CD4-positive, CD25-positive, alpha-beta regulatory T cell (primary cell): ENCODE data around the gene AK4. TPM values are rescaled to one million over a fixed set of nuclear protein-coding genes. Genes with fewer than 3 reads are reported as not detected.
"Not testable (repeated sequence)": the region's sequence is repeated elsewhere in the genome, so short reads cannot be mapped to it uniquely, and the experiment has no call there.

Experiments
- ATAC-seq, 2 donors: fragments of 150-1000 bp; cut with Tn5 transposase; one replicate each; pipeline ENCODE4 v1.10.0; 2021; ENCODE audit warnings: low read depth in 2 of 2, moderate number of reproducible peaks in 2 of 2, moderate library complexity in 1 of 2
- DNase-seq, 3 donors: peaks; one replicate each; pipeline versions ENCODE4 v3.0.0 to v3.0.0-alpha.2; 2012 to 2022; ENCODE audit warnings: mixed read lengths in 1 of 3
- H3K27ac ChIP-seq: one replicate; pipeline ENCODE4 v1.7.0; 2013; ENCODE audit warnings: mild to moderate bottlenecking, low read length; ENCODE audit not compliant: insufficient read depth, poor library complexity, severe bottlenecking
- H3K27me3 ChIP-seq: one replicate; pipeline ENCODE4 v1.7.0; 2013; ENCODE audit warnings: low read length; ENCODE audit not compliant: control insufficient read depth, insufficient read depth
- H3K36me3 ChIP-seq: one replicate; pipeline ENCODE4 v1.7.0; 2013; ENCODE audit warnings: mild to moderate bottlenecking, low read length, moderate library complexity; ENCODE audit not compliant: control insufficient read depth, insufficient read depth
- H3K4me1 ChIP-seq: 2 replicates; pipeline ENCODE4 v1.7.0; 2013; ENCODE audit warnings: mild to moderate bottlenecking, low read length; ENCODE audit not compliant: insufficient read depth, control insufficient read depth, poor library complexity, severe bottlenecking
- H3K4me3 ChIP-seq: one replicate; pipeline ENCODE4 v1.7.0; 2013; ENCODE audit warnings: low read depth, mild to moderate bottlenecking, low read length, moderate library complexity
- H3K9me3 ChIP-seq, 2 experiments: 1 replicate in 1 of 2; 2 replicates in 1 of 2; pipeline ENCODE4 v1.7.0; 2013; ENCODE audit warnings: low read length in 2 of 2, mild to moderate bottlenecking in 1 of 2, moderate library complexity in 1 of 2; ENCODE audit not compliant: control insufficient read depth in 2 of 2
- H3K27ac Mint-ChIP-seq, 3 donors: one replicate each; pipeline ENCODE4 v1.8.0; 2020 to 2022; ENCODE audit warnings: mild to moderate bottlenecking in 3 of 3, mixed read lengths in 3 of 3, moderate library complexity in 2 of 3
- H3K27me3 Mint-ChIP-seq: one replicate; pipeline ENCODE4 v1.8.0; 2022; ENCODE audit warnings: mild to moderate bottlenecking, mixed read lengths
- H3K36me3 Mint-ChIP-seq: one replicate; pipeline ENCODE4 v1.8.0; 2020; ENCODE audit warnings: mixed read lengths
- H3K4me1 Mint-ChIP-seq, 4 donors: one replicate each; pipeline ENCODE4 v1.8.0; 2020 to 2022; ENCODE audit warnings: mixed read lengths in 4 of 4, mild to moderate bottlenecking in 1 of 4
- H3K4me3 Mint-ChIP-seq, 4 donors: one replicate each; pipeline ENCODE4 v1.8.0; 2020 to 2022; ENCODE audit warnings: mild to moderate bottlenecking in 4 of 4, mixed read lengths in 4 of 4, moderate library complexity in 3 of 4
- H3K9me3 Mint-ChIP-seq, 7 donors: one replicate each; pipeline ENCODE4 v1.8.0; 2020 to 2022; ENCODE audit warnings: mixed read lengths in 7 of 7, mild to moderate bottlenecking in 3 of 7, moderate library complexity in 2 of 7
- polyA plus RNA-seq, 4 donors: library from polyadenylated mRNA; unstranded; fragments of 300-500 nt; fragmentation: Illumina TruSeq; gene quantifications; one replicate each; pipeline ENCODE4 v1.2.3, GENCODE V29; 2021
- total RNA-seq: library from RNA; stranded (reverse); gene quantifications from one replicate; pipeline ENCODE4 v1.2.3, GENCODE V29; 2022

AK4 gene
- total RNA-seq (0.35 TPM), polyA plus RNA-seq (under 1 TPM in 3 of 4 donors, not detected in 1; 0.08 to 0.56 (median 0.17) TPM)

DNA sequence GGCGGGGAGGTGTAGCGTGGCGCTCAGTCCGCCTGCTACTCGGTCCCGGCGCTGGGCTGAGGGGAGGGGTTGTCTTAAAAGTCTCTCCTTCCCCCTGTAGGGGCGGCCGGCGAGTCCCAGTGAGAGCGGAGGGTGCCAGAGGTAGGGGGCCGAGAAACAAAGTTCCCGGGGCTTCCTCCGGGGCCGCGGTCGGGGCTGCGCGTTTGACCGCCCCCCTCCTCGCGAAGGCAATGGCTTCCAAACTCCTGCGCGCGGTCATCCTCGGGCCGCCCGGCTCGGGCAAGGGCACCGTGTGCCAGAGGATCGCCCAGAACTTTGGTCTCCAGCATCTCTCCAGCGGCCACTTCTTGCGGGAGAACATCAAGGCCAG, at the start of gene AK4:
Gene AK4 (plus strand): TSS at position 26 of the 370 bp plus-strand sequence. CDS start 205 bp downstream, at position 231.
- H3K36me3 Mint-ChIP-seq, H3K9me3 Mint-ChIP-seq, ATAC-seq, DNase-seq, H3K4me3 ChIP-seq, H3K9me3 ChIP-seq, H3K36me3 ChIP-seq, H3K27ac Mint-ChIP-seq, H3K27ac ChIP-seq: not testable (repeated sequence)
- Histone ChIP-seq H3K4me1 (peaks cover 24% of the 10 kb centered on the region), H3K27me3 (peaks cover 25% of the 10 kb centered on the region)
- H3K27me3 Mint-ChIP-seq = peaks cover 59% of the 10 kb centered on the region
- peaks cover 0 to 19% (median 9%) of the 10 kb centered on the region in 4 donors for H3K4me1 Mint-ChIP-seq
- peak within 1 kb of the TSS; percentile 67 to 88 (median 83) for H3K4me3 Mint-ChIP-seq

DNA sequence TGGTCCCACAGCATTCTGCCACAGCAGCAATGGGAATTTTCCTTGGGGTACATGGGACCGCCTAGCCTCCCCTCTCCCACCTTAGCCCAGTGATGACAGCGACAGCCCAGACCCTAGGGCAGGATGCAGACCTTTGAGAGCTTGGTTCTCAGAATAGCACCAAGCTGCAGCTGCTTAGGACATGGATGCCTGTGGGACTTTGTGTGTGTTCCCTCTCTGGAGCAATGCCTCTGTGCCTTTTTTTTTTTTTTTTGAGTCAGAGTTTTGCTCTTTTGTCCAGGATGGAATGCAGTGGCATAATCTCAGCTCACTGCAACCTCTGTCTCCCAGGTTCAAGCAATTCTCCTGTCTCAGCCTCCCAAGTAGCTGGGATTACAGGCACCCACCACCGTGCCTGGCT, 44.2 kb upstream of the AK4 start:
- H3K27ac Mint-ChIP-seq = no peak overlapping the region
- ATAC-seq (no peak), DNase-seq (no peak)
- peaks cover 17% of the 10 kb centered on the region for H3K27me3 Mint-ChIP-seq
- peaks cover 5% of the 10 kb centered on the region for H3K27me3 ChIP-seq
- H3K4me1 ChIP-seq = no peaks in the 10 kb centered on the region
- peaks cover 7 to 18% of the 10 kb centered on the region in 2 experiments for H3K9me3 ChIP-seq
- no peak overlapping the region for H3K27ac ChIP-seq
- no peak overlapping the region for H3K4me3 Mint-ChIP-seq
- H3K9me3 Mint-ChIP-seq = peaks cover 0 to 19% (median 8%) of the 10 kb centered on the region in 7 donors
- H3K4me3 ChIP-seq = no peak overlapping the region
- H3K36me3 Mint-ChIP-seq = no peaks in the 10 kb centered on the region
- H3K4me1 Mint-ChIP-seq = no peaks in the 10 kb centered on the region
- no peaks in the 10 kb centered on the region for H3K36me3 ChIP-seq

DNA sequence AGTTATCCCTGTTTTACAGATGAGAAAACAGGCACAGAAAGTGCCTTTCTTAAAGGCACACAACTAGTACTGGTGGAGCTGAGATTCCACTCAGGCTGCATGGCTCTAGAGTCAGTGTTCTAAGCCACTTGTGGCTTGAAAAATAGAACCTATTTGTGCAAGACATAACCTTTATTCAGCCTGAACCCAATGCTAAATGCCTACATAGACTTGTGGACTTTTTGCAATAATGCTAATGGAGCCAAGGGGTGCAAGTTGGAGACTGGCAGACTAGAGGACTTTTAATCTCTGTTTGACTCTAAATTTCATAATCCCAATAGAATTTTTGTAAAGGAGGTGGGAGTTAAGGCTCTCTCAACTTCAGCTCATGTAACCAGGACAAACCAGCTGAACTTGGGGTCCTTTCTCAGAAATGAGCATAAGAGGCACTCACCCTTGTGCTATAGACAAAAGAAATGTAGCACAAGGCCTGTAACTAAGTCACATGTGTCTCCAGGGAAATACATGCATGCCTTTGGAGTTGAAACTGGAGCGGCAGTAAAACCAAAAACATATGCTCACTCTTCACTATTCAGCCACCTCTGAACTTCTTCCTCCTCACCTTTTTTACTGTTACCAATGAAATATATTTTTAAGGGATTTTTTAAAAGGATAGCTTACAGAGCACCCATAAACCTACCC, 43.0 kb upstream of the AK4 start:
- peaks cover 0 to 10% (median 3%) of the 10 kb centered on the region in 7 donors for H3K9me3 Mint-ChIP-seq
- H3K36me3 Mint-ChIP-seq = no peaks in the 10 kb centered on the region
- H3K4me1 Mint-ChIP-seq = no peaks in the 10 kb centered on the region
- DNase-seq (no peak), ATAC-seq (no peak)
- no peak overlapping the region for H3K4me3 Mint-ChIP-seq
- Histone ChIP-seq H3K4me3 (no peak overlapping the region), H3K27ac (no peak overlapping the region), H3K27me3 (peaks cover 7% of the 10 kb centered on the region), H3K36me3 (no peaks in the 10 kb centered on the region), H3K4me1 (no peaks in the 10 kb centered on the region), H3K9me3 (peaks cover 3 to 9% of the 10 kb centered on the region in 2 experiments)
- H3K27me3 Mint-ChIP-seq = peaks cover 19% of the 10 kb centered on the region
- H3K27ac Mint-ChIP-seq = no peak overlapping the region

DNA sequence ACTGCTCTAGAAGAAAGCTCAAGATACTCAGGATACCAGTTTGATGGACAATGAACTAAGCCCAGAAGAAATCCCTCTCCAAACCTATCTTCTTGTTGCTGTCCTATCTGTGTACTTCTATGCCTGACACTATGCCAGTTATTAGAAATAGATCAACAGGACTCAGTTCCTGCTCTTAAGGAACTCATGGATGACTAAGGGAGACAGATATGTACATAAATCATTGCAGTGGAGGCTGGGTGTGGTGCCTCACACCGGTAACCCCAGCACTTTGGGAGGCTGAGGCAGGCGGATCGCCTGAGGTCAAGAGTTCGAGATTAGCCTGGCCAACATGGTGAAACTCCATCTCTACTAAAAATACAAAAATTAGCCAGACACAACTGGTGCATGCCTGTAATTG, 42.4 kb upstream of the AK4 start:
- no peaks in the 10 kb centered on the region for H3K36me3 Mint-ChIP-seq
- peaks cover 20% of the 10 kb centered on the region for H3K27me3 Mint-ChIP-seq
- DNase-seq (no peak), ATAC-seq (no peak)
- peaks cover 0 to 8% (median 2%) of the 10 kb centered on the region in 7 donors for H3K9me3 Mint-ChIP-seq
- H3K27ac Mint-ChIP-seq = no peak overlapping the region
- no peaks in the 10 kb centered on the region for H3K4me1 Mint-ChIP-seq
- no peak overlapping the region for H3K27ac ChIP-seq
- H3K4me3 Mint-ChIP-seq = no peak overlapping the region
- H3K4me1 ChIP-seq = no peaks in the 10 kb centered on the region
- peaks cover 7% of the 10 kb centered on the region for H3K27me3 ChIP-seq
- no peaks in the 10 kb centered on the region for H3K36me3 ChIP-seq
- peaks cover 0 to 3% of the 10 kb centered on the region in 2 experiments for H3K9me3 ChIP-seq
- H3K4me3 ChIP-seq = no peak overlapping the region

DNA sequence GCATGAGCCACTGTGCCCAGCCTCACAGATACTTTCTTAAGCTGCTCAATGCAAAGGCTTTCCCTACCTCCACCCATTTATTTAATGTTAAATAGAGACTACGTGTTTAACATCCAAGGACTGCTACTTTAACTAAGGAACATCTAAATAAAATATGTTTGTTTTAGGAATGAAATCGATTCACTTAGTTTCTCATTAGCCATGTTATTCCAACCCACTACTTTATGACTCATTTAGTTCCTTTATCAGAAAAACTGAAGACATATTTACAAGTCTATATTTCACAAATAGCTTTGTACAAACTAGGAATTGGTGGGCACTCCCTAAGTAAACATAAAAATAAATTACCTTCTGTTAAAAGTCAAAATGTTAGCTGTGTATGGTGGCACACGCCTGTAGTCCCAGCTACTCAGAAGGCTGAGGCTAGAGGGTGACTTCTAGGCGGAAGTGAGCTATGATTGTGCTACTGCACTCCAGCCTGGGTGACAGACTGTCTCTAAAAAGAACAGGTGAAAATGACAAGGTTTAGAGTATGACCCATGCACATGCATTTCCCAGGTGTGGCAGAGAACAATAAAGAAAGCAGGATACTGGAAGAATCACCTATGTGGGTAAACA, 39.9 kb upstream of the AK4 start:
- Mint-ChIP-seq H3K4me3 (no peak overlapping the region), H3K36me3 (no peaks in the 10 kb centered on the region), H3K9me3 (peaks cover 0 to 7% (median 1%) of the 10 kb centered on the region in 7 donors), H3K4me1 (no peaks in the 10 kb centered on the region), H3K27ac (no peak overlapping the region), H3K27me3 (peaks cover 40% of the 10 kb centered on the region)
- no peak overlapping the region for H3K27ac ChIP-seq
- no peak overlapping the region for H3K4me3 ChIP-seq
- peaks cover 7% of the 10 kb centered on the region for H3K27me3 ChIP-seq
- ATAC-seq (no peak), DNase-seq (no peak)
- H3K36me3 ChIP-seq = no peaks in the 10 kb centered on the region
- H3K9me3 ChIP-seq = no peaks in the 10 kb centered on the region
- no peaks in the 10 kb centered on the region for H3K4me1 ChIP-seq

DNA sequence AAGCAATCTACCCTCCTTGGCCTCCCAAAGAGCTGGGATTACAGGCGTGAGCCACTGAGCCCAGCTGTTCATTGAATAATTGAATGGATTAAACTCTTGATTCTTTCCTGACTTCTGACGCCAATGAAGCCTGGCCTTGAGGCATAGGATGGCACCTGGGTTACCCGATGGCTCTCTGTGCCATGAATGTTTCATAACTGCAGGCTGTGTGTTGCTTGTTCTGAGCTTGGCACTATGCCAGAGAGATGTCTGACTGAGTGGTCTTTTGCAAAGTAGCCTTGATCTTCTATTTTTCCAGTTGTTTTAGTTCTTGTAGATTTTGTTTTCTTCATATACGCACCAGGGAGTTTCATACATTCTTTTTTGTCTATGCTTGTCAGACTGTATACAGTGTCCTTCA, 38.5 kb upstream of the AK4 start:
- Histone ChIP-seq H3K27ac (no peak overlapping the region), H3K4me1 (no peaks in the 10 kb centered on the region), H3K36me3 (no peaks in the 10 kb centered on the region), H3K9me3 (no peaks in the 10 kb centered on the region), H3K27me3 (peaks cover 7% of the 10 kb centered on the region), H3K4me3 (no peak overlapping the region)
- Mint-ChIP-seq H3K4me3 (no peak overlapping the region), H3K27ac (no peak overlapping the region), H3K27me3 (peaks cover 46% of the 10 kb centered on the region), H3K9me3 (peaks cover 0 to 7% (median 1%) of the 10 kb centered on the region in 7 donors), H3K36me3 (no peaks in the 10 kb centered on the region), H3K4me1 (no peaks in the 10 kb centered on the region)
- no peak for DNase-seq
- no peak for ATAC-seq

DNA sequence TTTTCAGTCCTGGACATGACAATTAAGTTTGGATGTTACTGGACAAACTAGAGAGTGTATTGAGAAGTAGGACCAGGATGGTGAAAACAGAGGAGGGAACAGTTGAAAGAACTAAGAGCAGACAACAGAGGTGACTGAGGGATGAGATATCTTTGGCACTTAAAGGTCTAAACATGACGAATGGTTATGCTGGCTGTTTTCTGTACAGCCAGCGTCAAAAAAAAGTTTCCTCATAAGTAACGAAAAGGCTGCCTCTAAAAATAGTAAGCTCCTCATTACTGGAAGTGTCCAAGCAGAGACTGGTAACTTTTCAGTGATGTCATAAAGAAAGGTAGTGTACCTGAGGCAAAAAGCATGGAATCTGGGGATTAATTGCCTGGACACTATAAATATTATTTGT, 35.2 kb upstream of the AK4 start:
- H3K4me3 ChIP-seq = no peak overlapping the region
- no peaks in the 10 kb centered on the region for H3K4me1 ChIP-seq
- Mint-ChIP-seq H3K4me1 (no peaks in the 10 kb centered on the region), H3K36me3 (no peaks in the 10 kb centered on the region), H3K27me3 (peaks cover 41% of the 10 kb centered on the region), H3K27ac (no peak overlapping the region), H3K9me3 (peaks cover 0 to 7% (median 0%) of the 10 kb centered on the region in 7 donors), H3K4me3 (no peak overlapping the region)
- DNase-seq (no peak), ATAC-seq (no peak)
- no peak overlapping the region for H3K27ac ChIP-seq
- no peaks in the 10 kb centered on the region for H3K9me3 ChIP-seq
- H3K27me3 ChIP-seq = peaks cover 2% of the 10 kb centered on the region
- no peaks in the 10 kb centered on the region for H3K36me3 ChIP-seq

DNA sequence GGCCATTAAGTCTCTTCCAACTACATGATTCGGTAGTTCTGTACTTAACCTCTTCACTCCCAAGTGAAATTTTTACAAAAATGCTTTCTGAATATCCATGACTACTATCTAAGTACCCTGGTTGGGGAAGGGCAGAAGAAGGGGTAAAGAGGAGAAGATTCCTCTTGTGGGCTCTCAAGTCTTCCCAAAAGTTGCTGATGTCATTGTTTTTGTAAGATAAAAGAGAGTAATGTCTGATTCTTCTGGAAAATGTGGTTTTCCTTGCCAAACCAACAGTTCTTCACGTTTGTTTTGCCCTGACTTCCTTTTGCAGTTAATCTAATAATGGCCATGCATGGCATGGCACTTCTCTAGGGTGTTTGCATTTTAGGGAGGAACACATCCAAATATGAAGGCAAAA, 34.7 kb upstream of the AK4 start:
- Histone ChIP-seq H3K4me3 (no peak overlapping the region), H3K36me3 (no peaks in the 10 kb centered on the region), H3K9me3 (no peaks in the 10 kb centered on the region), H3K27ac (no peak overlapping the region), H3K27me3 (peaks cover 2% of the 10 kb centered on the region), H3K4me1 (no peaks in the 10 kb centered on the region)
- H3K27me3 Mint-ChIP-seq = peaks cover 38% of the 10 kb centered on the region
- H3K4me1 Mint-ChIP-seq = no peaks in the 10 kb centered on the region
- H3K4me3 Mint-ChIP-seq = no peak overlapping the region
- H3K27ac Mint-ChIP-seq = no peak overlapping the region
- peaks cover 0 to 7% (median 0%) of the 10 kb centered on the region in 7 donors for H3K9me3 Mint-ChIP-seq
- ATAC-seq (no peak), DNase-seq (no peak)
- no peaks in the 10 kb centered on the region for H3K36me3 Mint-ChIP-seq
